HepG2 (cell line): ENCODE data around the gene HDAC3. TPM values are rescaled to one million over a fixed set of nuclear protein-coding genes. Genes with fewer than 3 reads are reported as not detected.

Source experiments
- AKAP8 ChIP-seq: sonication (generic); formaldehyde crosslinking; IDR thresholded peaks from 2 replicates; pipeline ENCODE4 v1.5.1; 2020; ENCODE audit warnings: mild to moderate bottlenecking, missing genetic modification reagents
- CEBPB ChIP-seq: IDR thresholded peaks from 2 replicates; pipeline ENCODE4 v1.6.1; 2011; ENCODE audit warnings: low read depth, low read length, improper control_type of control experiment, borderline replicate concordance
- ELF1 ChIP-seq: sonication (generic); formaldehyde crosslinking; IDR thresholded peaks from 2 replicates; pipeline ENCODE4 v1.4.0; 2020; ENCODE audit warnings: missing genetic modification reagents
- HNF4G ChIP-seq, 2 experiments: sonication (generic) in 1 of 2; formaldehyde crosslinking in 1 of 2; IDR thresholded peaks; 2 replicates each; pipeline versions ENCODE4 v1.4.0 to v1.6.1; 2011 to 2020; ENCODE audit warnings: borderline replicate concordance in 2 of 2, low read depth in 2 of 2, mild to moderate bottlenecking in 2 of 2, low read length in 1 of 2, missing genetic modification reagents in 1 of 2, moderate library complexity in 1 of 2
- HNRNPH1 ChIP-seq: fragments of 200-400 bp; formaldehyde crosslinking; optimal IDR thresholded peaks from 2 replicates; pipeline ENCODE3; 2017; ENCODE audit warnings: mild to moderate bottlenecking, low read depth, low read length
- ISL2 ChIP-seq: sonication (generic); formaldehyde crosslinking; IDR thresholded peaks from 2 replicates; pipeline ENCODE4 v1.5.0; 2020; ENCODE audit warnings: missing genetic modification reagents
- MAZ ChIP-seq, 2 experiments: sonication (generic) in 1 of 2; formaldehyde crosslinking in 1 of 2; IDR thresholded peaks; 2 replicates each; pipeline versions ENCODE4 v1.5.0 to v1.6.1; 2012 to 2020; ENCODE audit warnings: low read depth in 2 of 2, mild to moderate bottlenecking in 2 of 2, borderline replicate concordance in 1 of 2, improper control_type of control experiment in 1 of 2, low read length in 1 of 2, missing genetic modification reagents in 1 of 2, moderate library complexity in 1 of 2
- MTF1 ChIP-seq: sonication (generic); formaldehyde crosslinking; IDR thresholded peaks from 2 replicates; pipeline ENCODE4 v1.5.0; 2020; ENCODE audit warnings: missing genetic modification reagents
- NFE2L1 ChIP-seq: sonication (generic); formaldehyde crosslinking; IDR thresholded peaks from 2 replicates; pipeline ENCODE4 v1.4.0; 2020; ENCODE audit warnings: missing genetic modification reagents, mild to moderate bottlenecking, borderline replicate concordance
- PHF20 ChIP-seq: sonication (generic); formaldehyde crosslinking; IDR thresholded peaks from 2 replicates; pipeline ENCODE4 v1.5.0; 2020; ENCODE audit warnings: mild to moderate bottlenecking, missing genetic modification reagents
- RBM22 ChIP-seq: fragments of 200-400 bp; formaldehyde crosslinking; optimal IDR thresholded peaks from 2 replicates; pipeline ENCODE3; 2017; ENCODE audit warnings: mild to moderate bottlenecking, low read length, moderate library complexity
- SP1 ChIP-seq, 2 experiments: fragments of 450-650 bp in 1 of 2; sonication (generic) in 1 of 2; formaldehyde crosslinking in 1 of 2; IDR thresholded peaks; 2 replicates each; pipeline versions ENCODE4 v1.4.0 to v1.6.1; 2016 to 2020; ENCODE audit warnings: missing genetic modification reagents in 1 of 2
- ZBTB7B ChIP-seq: sonication (generic); formaldehyde crosslinking; IDR thresholded peaks from 2 replicates; pipeline ENCODE4 v1.4.0; 2020; ENCODE audit warnings: missing genetic modification reagents
- ZNF609 ChIP-seq: sonication (generic); formaldehyde crosslinking; IDR thresholded peaks from 2 replicates; pipeline ENCODE4 v1.4.0; 2020; ENCODE audit warnings: mild to moderate bottlenecking, missing genetic modification reagents, borderline replicate concordance
- polyA plus RNA-seq, 8 experiments: library from polyadenylated mRNA; depleted of rRNA in 3 of 8; stranded (reverse) in 7 of 8; unstranded in 1 of 8; fragments of >200 nt; fragmentation: Illumina TruSeq in 4 of 8; extraction: Trizol in 4 of 8; gene quantifications; 2 replicates each; pipeline versions ENCODE4 v1.2.1 to v1.2.3, GENCODE V29; 2011 to 2016; ENCODE audit warnings: low read depth in 4 of 8, missing spikeins in 1 of 8, mixed read lengths in 1 of 8; ENCODE audit not compliant: insufficient read depth in 1 of 8
- total RNA-seq, 5 experiments: library from RNA; depleted of rRNA; stranded (reverse); fragments of >200 nt; fragmentation: Illumina TruSeq; extraction: Trizol; gene quantifications; 2 replicates each; pipeline ENCODE4 v1.2.3, GENCODE V29; 2016; ENCODE audit warnings: low read depth in 1 of 5
- TF ChIP-seq, protein P1 (sequence below), 2 experiments: IDR thresholded peaks; 2 replicates each; pipeline ENCODE4 v1.6.1; 2011 to 2012; ENCODE audit warnings: low read length in 2 of 2, borderline replicate concordance in 1 of 2, low read depth in 1 of 2, mild to moderate bottlenecking in 1 of 2, moderate library complexity in 1 of 2
- TF ChIP-seq, protein P2 (sequence below): sonication (generic); formaldehyde crosslinking; IDR thresholded peaks from 2 replicates; pipeline ENCODE4 v1.5.0; 2020; ENCODE audit warnings: mild to moderate bottlenecking, missing genetic modification reagents

HDAC3 gene
- total and polyA plus RNA-seq, 2 of the 13 experiments (the other 11 are each of a cell fraction or from before 2014, with no cell fraction given) = 84.0 to 94.1 TPM

DNA sequence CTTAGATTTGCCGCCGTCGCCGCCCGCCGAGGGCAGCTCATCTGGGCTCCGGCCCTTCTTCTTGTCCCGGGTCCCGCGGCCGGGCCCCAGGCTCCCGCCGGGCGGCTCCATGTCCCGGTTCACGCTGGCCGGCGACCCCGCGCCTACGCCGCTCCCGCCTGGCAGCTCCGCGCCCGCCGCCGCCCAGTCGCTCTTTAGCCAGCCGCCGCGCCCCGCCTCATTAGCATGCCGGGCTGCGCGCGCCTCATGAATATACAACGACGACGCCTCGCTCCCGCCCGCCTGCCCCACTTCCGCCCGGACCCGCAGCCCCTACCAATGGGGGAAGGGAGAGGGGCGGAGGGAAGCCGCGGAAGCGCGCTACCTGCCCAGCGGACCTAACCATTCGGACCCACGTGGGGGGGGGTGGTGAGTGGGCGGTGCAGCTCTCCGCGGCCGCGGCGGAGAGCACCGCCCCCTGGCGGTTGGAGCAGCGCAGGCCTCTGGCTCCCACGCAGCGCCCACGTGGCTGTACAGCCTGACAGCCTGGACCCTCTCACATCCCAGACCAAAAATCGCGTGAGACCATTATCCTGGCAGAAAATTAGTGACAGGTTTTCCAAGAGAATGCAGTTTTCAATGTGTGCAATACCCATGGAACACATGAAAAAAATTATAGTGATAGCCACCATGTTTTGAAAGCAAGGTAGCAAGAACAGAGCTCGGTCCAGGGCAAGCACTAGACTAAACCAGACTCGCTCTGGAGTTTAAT is 17.7 kb downstream of the HDAC3 start, which contains the start of gene DIAPH1 (continued):
- TF ChIP-seq, protein P1, sequence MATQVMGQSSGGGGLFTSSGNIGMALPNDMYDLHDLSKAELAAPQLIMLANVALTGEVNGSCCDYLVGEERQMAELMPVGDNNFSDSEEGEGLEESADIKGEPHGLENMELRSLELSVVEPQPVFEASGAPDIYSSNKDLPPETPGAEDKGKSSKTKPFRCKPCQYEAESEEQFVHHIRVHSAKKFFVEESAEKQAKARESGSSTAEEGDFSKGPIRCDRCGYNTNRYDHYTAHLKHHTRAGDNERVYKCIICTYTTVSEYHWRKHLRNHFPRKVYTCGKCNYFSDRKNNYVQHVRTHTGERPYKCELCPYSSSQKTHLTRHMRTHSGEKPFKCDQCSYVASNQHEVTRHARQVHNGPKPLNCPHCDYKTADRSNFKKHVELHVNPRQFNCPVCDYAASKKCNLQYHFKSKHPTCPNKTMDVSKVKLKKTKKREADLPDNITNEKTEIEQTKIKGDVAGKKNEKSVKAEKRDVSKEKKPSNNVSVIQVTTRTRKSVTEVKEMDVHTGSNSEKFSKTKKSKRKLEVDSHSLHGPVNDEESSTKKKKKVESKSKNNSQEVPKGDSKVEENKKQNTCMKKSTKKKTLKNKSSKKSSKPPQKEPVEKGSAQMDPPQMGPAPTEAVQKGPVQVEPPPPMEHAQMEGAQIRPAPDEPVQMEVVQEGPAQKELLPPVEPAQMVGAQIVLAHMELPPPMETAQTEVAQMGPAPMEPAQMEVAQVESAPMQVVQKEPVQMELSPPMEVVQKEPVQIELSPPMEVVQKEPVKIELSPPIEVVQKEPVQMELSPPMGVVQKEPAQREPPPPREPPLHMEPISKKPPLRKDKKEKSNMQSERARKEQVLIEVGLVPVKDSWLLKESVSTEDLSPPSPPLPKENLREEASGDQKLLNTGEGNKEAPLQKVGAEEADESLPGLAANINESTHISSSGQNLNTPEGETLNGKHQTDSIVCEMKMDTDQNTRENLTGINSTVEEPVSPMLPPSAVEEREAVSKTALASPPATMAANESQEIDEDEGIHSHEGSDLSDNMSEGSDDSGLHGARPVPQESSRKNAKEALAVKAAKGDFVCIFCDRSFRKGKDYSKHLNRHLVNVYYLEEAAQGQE (IDR thresholded peaks at IDR 0.05; ENCODE audit: borderline replicate concordance in 1 of 2, low read depth in 1 of 2, low read length in 2 of 2) = peak in 1 of 2 experiments; percentile 10; a peak in 1 of 4 replicates
- TF ChIP-seq MTF1 (CRISPR knock-in tag) = no peak
- TF ChIP-seq, protein P2, sequence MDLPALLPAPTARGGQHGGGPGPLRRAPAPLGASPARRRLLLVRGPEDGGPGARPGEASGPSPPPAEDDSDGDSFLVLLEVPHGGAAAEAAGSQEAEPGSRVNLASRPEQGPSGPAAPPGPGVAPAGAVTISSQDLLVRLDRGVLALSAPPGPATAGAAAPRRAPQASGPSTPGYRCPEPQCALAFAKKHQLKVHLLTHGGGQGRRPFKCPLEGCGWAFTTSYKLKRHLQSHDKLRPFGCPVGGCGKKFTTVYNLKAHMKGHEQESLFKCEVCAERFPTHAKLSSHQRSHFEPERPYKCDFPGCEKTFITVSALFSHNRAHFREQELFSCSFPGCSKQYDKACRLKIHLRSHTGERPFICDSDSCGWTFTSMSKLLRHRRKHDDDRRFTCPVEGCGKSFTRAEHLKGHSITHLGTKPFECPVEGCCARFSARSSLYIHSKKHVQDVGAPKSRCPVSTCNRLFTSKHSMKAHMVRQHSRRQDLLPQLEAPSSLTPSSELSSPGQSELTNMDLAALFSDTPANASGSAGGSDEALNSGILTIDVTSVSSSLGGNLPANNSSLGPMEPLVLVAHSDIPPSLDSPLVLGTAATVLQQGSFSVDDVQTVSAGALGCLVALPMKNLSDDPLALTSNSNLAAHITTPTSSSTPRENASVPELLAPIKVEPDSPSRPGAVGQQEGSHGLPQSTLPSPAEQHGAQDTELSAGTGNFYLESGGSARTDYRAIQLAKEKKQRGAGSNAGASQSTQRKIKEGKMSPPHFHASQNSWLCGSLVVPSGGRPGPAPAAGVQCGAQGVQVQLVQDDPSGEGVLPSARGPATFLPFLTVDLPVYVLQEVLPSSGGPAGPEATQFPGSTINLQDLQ (CRISPR knock-in tag) = no peak
- peak; percentile 72 for TF ChIP-seq PHF20 (CRISPR knock-in tag)
- no peak for TF ChIP-seq SP1 (IDR thresholded peaks at IDR 0.05)
- TF ChIP-seq SP1 (CRISPR knock-in tag; IDR thresholded peaks at IDR 0.05) = peak; percentile 91
- no peak for TF ChIP-seq RBM22
- TF ChIP-seq ZNF609 (CRISPR knock-in tag) = peak; percentile 59; the same call in 1 of the 2 replicates
- TF ChIP-seq ISL2 (CRISPR knock-in tag) = peak; percentile 71; the same call in 1 of the 2 replicates
- no peak; the same call in 1 of the 2 replicates for TF ChIP-seq ZBTB7B
- TF ChIP-seq ELF1 (CRISPR knock-in tag) = peak; percentile 99
- 0 out of 2 replicates have a peak, but pooled peaks have one; percentile 21 for TF ChIP-seq AKAP8 (CRISPR knock-in tag)
- no peak for TF ChIP-seq CEBPB
- peak; percentile 86; the same call in 1 of the 2 replicates for TF ChIP-seq MAZ (IDR thresholded peaks at IDR 0.05; ENCODE audit: borderline replicate concordance, low read depth, low read length)
- peak; percentile 90 for TF ChIP-seq MAZ (CRISPR knock-in tag; IDR thresholded peaks at IDR 0.05; ENCODE audit: low read depth)
- TF ChIP-seq HNF4G (IDR thresholded peaks at IDR 0.05; ENCODE audit: borderline replicate concordance, low read depth, low read length) = no peak
- TF ChIP-seq HNF4G (CRISPR knock-in tag; IDR thresholded peaks at IDR 0.05; ENCODE audit: borderline replicate concordance, low read depth) = no peak
- no peak for TF ChIP-seq HNRNPH1
- TF ChIP-seq NFE2L1 (CRISPR knock-in tag) = no peak
